Measurements from ENCODE around the gene TP53TG3F. TPM values are rescaled to one million over a fixed set of nuclear protein-coding genes. Genes with fewer than 3 reads are reported as not detected.
"Not testable (repeated sequence)": the region's sequence is repeated elsewhere in the genome, so short reads cannot be mapped to it uniquely, and the experiment has no call there.

The TP53TG3F gene
- total RNA-seq (2014; rRNA removed; shearing (Covaris generic); ENCODE audit: low replicate concordance) = not detected in 2 replicates

- H3K9ac ChIP-seq (ENCODE audit: low read length); H3K79me2 ChIP-seq (ENCODE audit: low read length); H3K4me2 ChIP-seq (ENCODE audit: low read depth, low read length, poor library complexity, severe bottlenecking); H4K20me1 ChIP-seq (ENCODE audit: insufficient read depth, low read depth, low read length); H3K9me2 ChIP-seq (replicated peaks; ENCODE audit: insufficient read depth, low read length); DNase-seq; H3K4me3 ChIP-seq (ENCODE audit: low read length); H3K9me3 ChIP-seq (ENCODE audit: low read length); H2AFZ ChIP-seq (ENCODE audit: low read length); H3K4me1 ChIP-seq (ENCODE audit: low read length); H3K27me3 ChIP-seq (ENCODE audit: low read length); H3K27ac ChIP-seq (ENCODE audit: low read length); H3K36me3 ChIP-seq (ENCODE audit: insufficient read depth, low read length): not testable (repeated sequence)
Observed at GRCh38 chr16:33459312-33459711, at the start of gene TP53TG3F. Gene TP53TG3F, plus strand, starts transcription at chr16:33459612. Its CDS starts 68 bp downstream, at chr16:33459680.

- H3K27ac ChIP-seq (ENCODE audit: low read length); H3K79me2 ChIP-seq (ENCODE audit: low read length); H3K27me3 ChIP-seq (ENCODE audit: low read length); H2AFZ ChIP-seq (ENCODE audit: low read length); H3K9ac ChIP-seq (ENCODE audit: low read length); DNase-seq; H3K36me3 ChIP-seq (ENCODE audit: insufficient read depth, low read length); H3K4me2 ChIP-seq (ENCODE audit: low read depth, low read length, poor library complexity, severe bottlenecking); H3K9me3 ChIP-seq (ENCODE audit: low read length); H3K9me2 ChIP-seq (replicated peaks; ENCODE audit: insufficient read depth, low read length); H3K4me1 ChIP-seq (ENCODE audit: low read length); H3K4me3 ChIP-seq (ENCODE audit: low read length); H4K20me1 ChIP-seq (ENCODE audit: insufficient read depth, low read depth, low read length): not testable (repeated sequence)
Observed at GRCh38 chr16:33491611-33492010, 32.2 kb downstream of the TP53TG3F start.

GRCh38 chr16:33507231-33507630, 47.8 kb downstream of the TP53TG3F start:
- H3K9ac ChIP-seq (ENCODE audit: low read length); H2AFZ ChIP-seq (ENCODE audit: low read length); H3K79me2 ChIP-seq (ENCODE audit: low read length); H3K4me3 ChIP-seq (ENCODE audit: low read length); H3K4me2 ChIP-seq (ENCODE audit: low read depth, low read length, poor library complexity, severe bottlenecking); H3K36me3 ChIP-seq (ENCODE audit: insufficient read depth, low read length); H3K9me2 ChIP-seq (replicated peaks; ENCODE audit: insufficient read depth, low read length); H3K27me3 ChIP-seq (ENCODE audit: low read length); DNase-seq; H4K20me1 ChIP-seq (ENCODE audit: insufficient read depth, low read depth, low read length); H3K9me3 ChIP-seq (ENCODE audit: low read length); H3K27ac ChIP-seq (ENCODE audit: low read length); H3K4me1 ChIP-seq (ENCODE audit: low read length): not testable (repeated sequence)

GRCh38 chr16:33509070-33509469, 49.7 kb downstream of the TP53TG3F start:
- not testable (repeated sequence) for H3K9me2 ChIP-seq (replicated peaks; ENCODE audit: insufficient read depth, low read length); H3K9me3 ChIP-seq (ENCODE audit: low read length); H3K4me1 ChIP-seq (ENCODE audit: low read length); H4K20me1 ChIP-seq (ENCODE audit: insufficient read depth, low read depth, low read length); DNase-seq; H3K27ac ChIP-seq (ENCODE audit: low read length); H3K36me3 ChIP-seq (ENCODE audit: insufficient read depth, low read length); H3K4me2 ChIP-seq (ENCODE audit: low read depth, low read length, poor library complexity, severe bottlenecking); H3K27me3 ChIP-seq (ENCODE audit: low read length); H3K4me3 ChIP-seq (ENCODE audit: low read length); H3K9ac ChIP-seq (ENCODE audit: low read length); H2AFZ ChIP-seq (ENCODE audit: low read length); H3K79me2 ChIP-seq (ENCODE audit: low read length)

- not testable (repeated sequence) for H3K79me2 ChIP-seq (ENCODE audit: low read length); H3K4me1 ChIP-seq (ENCODE audit: low read length); H3K27me3 ChIP-seq (ENCODE audit: low read length); H3K9me3 ChIP-seq (ENCODE audit: low read length); H3K36me3 ChIP-seq (ENCODE audit: insufficient read depth, low read length); H3K9ac ChIP-seq (ENCODE audit: low read length); H3K27ac ChIP-seq (ENCODE audit: low read length); H3K9me2 ChIP-seq (replicated peaks; ENCODE audit: insufficient read depth, low read length); H3K4me3 ChIP-seq (ENCODE audit: low read length); H4K20me1 ChIP-seq (ENCODE audit: insufficient read depth, low read depth, low read length); DNase-seq; H3K4me2 ChIP-seq (ENCODE audit: low read depth, low read length, poor library complexity, severe bottlenecking); H2AFZ ChIP-seq (ENCODE audit: low read length)
Observed at GRCh38 chr16:33509906-33510305, 50.5 kb downstream of the TP53TG3F start.

Small RNAs within 50 kb of the gene (small RNA-seq; reads per million reads assigned to genes)
- not detected for gene AC136944.5
- gene AC136944.6 = not detected

Other genes with a start within 250 kb of the TP53TG3F start
- gene TP53TG3E, start 155.3 kb upstream of the TP53TG3F start, total RNA-seq (2014; rRNA removed; shearing (Covaris generic); ENCODE audit: low replicate concordance) = not detected in 2 replicates
- not detected in 2 replicates for gene TP53TG3B, start 98.8 kb upstream of the TP53TG3F start, total RNA-seq (2014; rRNA removed; shearing (Covaris generic); ENCODE audit: low replicate concordance)

Data from Karpas-422 (cell line).